Measurements from ENCODE around the gene SH3RF3.

DNA sequence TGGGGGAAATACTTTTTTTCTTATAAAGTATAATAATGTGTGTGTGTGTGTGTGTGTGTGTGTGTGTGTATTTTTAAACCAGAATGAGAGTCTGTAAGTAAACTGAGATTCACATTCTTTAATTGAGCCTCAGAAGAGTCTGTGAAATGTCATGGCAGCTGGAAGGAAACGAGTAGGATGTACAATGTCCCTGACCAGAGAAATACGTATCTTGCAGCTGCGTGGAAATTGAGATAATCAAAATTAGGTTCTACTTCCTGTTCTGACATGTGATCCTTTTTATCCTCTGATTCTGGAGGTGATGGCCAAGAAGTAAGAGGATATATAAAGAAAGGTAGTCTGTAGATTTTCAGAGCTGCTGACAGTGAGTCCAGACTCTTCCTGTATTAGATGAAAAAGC lies 50.0 kb downstream of the SH3RF3 start:
- TF ChIP-seq, protein P1, sequence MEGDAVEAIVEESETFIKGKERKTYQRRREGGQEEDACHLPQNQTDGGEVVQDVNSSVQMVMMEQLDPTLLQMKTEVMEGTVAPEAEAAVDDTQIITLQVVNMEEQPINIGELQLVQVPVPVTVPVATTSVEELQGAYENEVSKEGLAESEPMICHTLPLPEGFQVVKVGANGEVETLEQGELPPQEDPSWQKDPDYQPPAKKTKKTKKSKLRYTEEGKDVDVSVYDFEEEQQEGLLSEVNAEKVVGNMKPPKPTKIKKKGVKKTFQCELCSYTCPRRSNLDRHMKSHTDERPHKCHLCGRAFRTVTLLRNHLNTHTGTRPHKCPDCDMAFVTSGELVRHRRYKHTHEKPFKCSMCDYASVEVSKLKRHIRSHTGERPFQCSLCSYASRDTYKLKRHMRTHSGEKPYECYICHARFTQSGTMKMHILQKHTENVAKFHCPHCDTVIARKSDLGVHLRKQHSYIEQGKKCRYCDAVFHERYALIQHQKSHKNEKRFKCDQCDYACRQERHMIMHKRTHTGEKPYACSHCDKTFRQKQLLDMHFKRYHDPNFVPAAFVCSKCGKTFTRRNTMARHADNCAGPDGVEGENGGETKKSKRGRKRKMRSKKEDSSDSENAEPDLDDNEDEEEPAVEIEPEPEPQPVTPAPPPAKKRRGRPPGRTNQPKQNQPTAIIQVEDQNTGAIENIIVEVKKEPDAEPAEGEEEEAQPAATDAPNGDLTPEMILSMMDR (IDR thresholded peaks at IDR 0.05 in 2 of 3, conservative IDR thresholded peaks at IDR 0.05 in 1 of 3; ENCODE audit: borderline replicate concordance in 1 of 3, insufficient read depth in 1 of 3, low read depth in 2 of 3, low read length in 2 of 3): no peak
- TF ChIP-seq EZH2 (IDR thresholded peaks at IDR 0.05) (no peak), YY1 (IDR thresholded peaks at IDR 0.05; ENCODE audit: extremely low read depth, insufficient replicate concordance, low read depth, low read length) (no peak), POLR2A (IDR thresholded peaks at IDR 0.05; ENCODE audit: borderline replicate concordance, extremely low read depth, insufficient read depth, insufficient read length) (no peak), POLR2AphosphoS5 (IDR thresholded peaks at IDR 0.05; ENCODE audit: low read depth, low read length) (no peak), SP1 (IDR thresholded peaks at IDR 0.05; ENCODE audit: low read depth) (no peak), RAD21 (IDR thresholded peaks at IDR 0.05; ENCODE audit: low read depth) (no peak), CEBPB (IDR thresholded peaks at IDR 0.05; ENCODE audit: low read depth) (no peak), SRF (IDR thresholded peaks at IDR 0.05; ENCODE audit: low read depth) (no peak)
- TF ChIP-seq, protein P2, sequence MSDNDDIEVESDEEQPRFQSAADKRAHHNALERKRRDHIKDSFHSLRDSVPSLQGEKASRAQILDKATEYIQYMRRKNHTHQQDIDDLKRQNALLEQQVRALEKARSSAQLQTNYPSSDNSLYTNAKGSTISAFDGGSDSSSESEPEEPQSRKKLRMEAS (IDR thresholded peaks at IDR 0.05): no peak
- TF ChIP-seq, protein P3, sequence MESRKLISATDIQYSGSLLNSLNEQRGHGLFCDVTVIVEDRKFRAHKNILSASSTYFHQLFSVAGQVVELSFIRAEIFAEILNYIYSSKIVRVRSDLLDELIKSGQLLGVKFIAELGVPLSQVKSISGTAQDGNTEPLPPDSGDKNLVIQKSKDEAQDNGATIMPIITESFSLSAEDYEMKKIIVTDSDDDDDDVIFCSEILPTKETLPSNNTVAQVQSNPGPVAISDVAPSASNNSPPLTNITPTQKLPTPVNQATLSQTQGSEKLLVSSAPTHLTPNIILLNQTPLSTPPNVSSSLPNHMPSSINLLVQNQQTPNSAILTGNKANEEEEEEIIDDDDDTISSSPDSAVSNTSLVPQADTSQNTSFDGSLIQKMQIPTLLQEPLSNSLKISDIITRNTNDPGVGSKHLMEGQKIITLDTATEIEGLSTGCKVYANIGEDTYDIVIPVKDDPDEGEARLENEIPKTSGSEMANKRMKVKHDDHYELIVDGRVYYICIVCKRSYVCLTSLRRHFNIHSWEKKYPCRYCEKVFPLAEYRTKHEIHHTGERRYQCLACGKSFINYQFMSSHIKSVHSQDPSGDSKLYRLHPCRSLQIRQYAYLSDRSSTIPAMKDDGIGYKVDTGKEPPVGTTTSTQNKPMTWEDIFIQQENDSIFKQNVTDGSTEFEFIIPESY (IDR thresholded peaks at IDR 0.05; ENCODE audit: extremely low read depth, insufficient replicate concordance, low read length): no peak
- TF ChIP-seq, protein P4, sequence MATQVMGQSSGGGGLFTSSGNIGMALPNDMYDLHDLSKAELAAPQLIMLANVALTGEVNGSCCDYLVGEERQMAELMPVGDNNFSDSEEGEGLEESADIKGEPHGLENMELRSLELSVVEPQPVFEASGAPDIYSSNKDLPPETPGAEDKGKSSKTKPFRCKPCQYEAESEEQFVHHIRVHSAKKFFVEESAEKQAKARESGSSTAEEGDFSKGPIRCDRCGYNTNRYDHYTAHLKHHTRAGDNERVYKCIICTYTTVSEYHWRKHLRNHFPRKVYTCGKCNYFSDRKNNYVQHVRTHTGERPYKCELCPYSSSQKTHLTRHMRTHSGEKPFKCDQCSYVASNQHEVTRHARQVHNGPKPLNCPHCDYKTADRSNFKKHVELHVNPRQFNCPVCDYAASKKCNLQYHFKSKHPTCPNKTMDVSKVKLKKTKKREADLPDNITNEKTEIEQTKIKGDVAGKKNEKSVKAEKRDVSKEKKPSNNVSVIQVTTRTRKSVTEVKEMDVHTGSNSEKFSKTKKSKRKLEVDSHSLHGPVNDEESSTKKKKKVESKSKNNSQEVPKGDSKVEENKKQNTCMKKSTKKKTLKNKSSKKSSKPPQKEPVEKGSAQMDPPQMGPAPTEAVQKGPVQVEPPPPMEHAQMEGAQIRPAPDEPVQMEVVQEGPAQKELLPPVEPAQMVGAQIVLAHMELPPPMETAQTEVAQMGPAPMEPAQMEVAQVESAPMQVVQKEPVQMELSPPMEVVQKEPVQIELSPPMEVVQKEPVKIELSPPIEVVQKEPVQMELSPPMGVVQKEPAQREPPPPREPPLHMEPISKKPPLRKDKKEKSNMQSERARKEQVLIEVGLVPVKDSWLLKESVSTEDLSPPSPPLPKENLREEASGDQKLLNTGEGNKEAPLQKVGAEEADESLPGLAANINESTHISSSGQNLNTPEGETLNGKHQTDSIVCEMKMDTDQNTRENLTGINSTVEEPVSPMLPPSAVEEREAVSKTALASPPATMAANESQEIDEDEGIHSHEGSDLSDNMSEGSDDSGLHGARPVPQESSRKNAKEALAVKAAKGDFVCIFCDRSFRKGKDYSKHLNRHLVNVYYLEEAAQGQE (IDR thresholded peaks at IDR 0.05; ENCODE audit: low read depth): no peak

Data from HCT116 (cell line).